ACC112 (cell line): Measurements from ENCODE around the gene TMEM88.

Source experiments
- H2AFZ ChIP-seq: fragments of 200-600 bp; sonication (generic); one replicate; pipeline ENCODE4 v1.6.0; 2017; ENCODE audit warnings: antibody characterized with exemption, low read length; ENCODE audit not compliant: unreplicated experiment
- H3K27ac ChIP-seq: fragments of 200-600 bp; sonication (generic); 2 replicates; pipeline ENCODE4 v1.5.1; 2014; ENCODE audit warnings: low read depth, mild to moderate bottlenecking, antibody characterized with exemption, low read length, moderate library complexity
- H3K27me3 ChIP-seq: fragments of 200-600 bp; sonication (generic); 2 replicates; pipeline ENCODE4 v1.6.1; 2014; ENCODE audit warnings: mild to moderate bottlenecking, antibody characterized with exemption, low read length, moderate library complexity, mixed read lengths; ENCODE audit not compliant: insufficient read depth
- H3K36me3 ChIP-seq: fragments of 200-600 bp; sonication (generic); 2 replicates; pipeline ENCODE4 v1.6.1; 2016; ENCODE audit warnings: mild to moderate bottlenecking, antibody characterized with exemption, low read length, moderate library complexity, mixed read lengths; ENCODE audit not compliant: insufficient read depth
- H3K4me1 ChIP-seq: fragments of 200-600 bp; sonication (generic); one replicate; pipeline ENCODE4 v1.6.1; 2016; ENCODE audit warnings: low read length, mixed read lengths; ENCODE audit not compliant: insufficient read depth, unreplicated experiment, control insufficient read depth
- H3K4me3 ChIP-seq: fragments of 200-600 bp; sonication (generic); 2 replicates; pipeline ENCODE4 v1.5.1; 2014; ENCODE audit warnings: mild to moderate bottlenecking, low read depth, low read length
- H3K79me2 ChIP-seq: fragments of 200-600 bp; sonication (generic); one replicate; pipeline ENCODE4 v1.6.0; 2016; ENCODE audit warnings: low read length; ENCODE audit not compliant: control insufficient read depth, unreplicated experiment, insufficient read depth

The TMEM88 gene

GRCh38 chr17:7833011-7833794 lies 21.7 kb upstream of the TMEM88 start:
- Histone ChIP-seq H3K79me2 (peaks cover 8% of the 10 kb centered on the region), H3K4me3 (peak overlapping the region; percentile 83), H3K27me3 (no peaks in the 10 kb centered on the region), H3K27ac (no peak overlapping the region), H3K36me3 (no peaks in the 10 kb centered on the region), H2AFZ (no peak overlapping the region), H3K4me1 (peaks cover 12% of the 10 kb centered on the region)

GRCh38 chr17:7833795-7834541 lies 20.9 kb upstream of the TMEM88 start, which contains the start of gene KDM6B:
KDM6B (plus strand) TSS chr17:7834217; CDS start chr17:7845555, 11,338 bp downstream.
- peak within 1 kb of the TSS; percentile 96 for H2AFZ ChIP-seq

GRCh38 chr17:7834542-7834956 lies 20.3 kb upstream of the TMEM88 start:
- H2AFZ ChIP-seq: peak overlapping the region; percentile 96
- no peaks in the 10 kb centered on the region for H3K27me3 ChIP-seq
- H3K4me3 ChIP-seq: peak overlapping the region; percentile 83

More at GRCh38 chr17:7833795-7834541, 20.9 kb upstream of the TMEM88 start, which contains the start of gene KDM6B:
- Histone ChIP-seq H3K4me3 (peak within 1 kb of the TSS; percentile 83), H3K36me3 (no peaks in the 10 kb centered on the region), H3K27me3 (no peaks in the 10 kb centered on the region), H3K4me1 (peaks cover 18% of the 10 kb centered on the region), H3K79me2 (peaks cover 8% of the 10 kb centered on the region), H3K27ac (peak within 1 kb of the TSS; percentile 94)

GRCh38 chr17:7834957-7835813 lies 19.7 kb upstream of the TMEM88 start:
- peak overlapping the region; percentile 83 for H3K4me3 ChIP-seq
- no peaks in the 10 kb centered on the region for H3K27me3 ChIP-seq
- peak overlapping the region; percentile 94 for H3K27ac ChIP-seq
- H3K36me3 ChIP-seq: no peaks in the 10 kb centered on the region
- H2AFZ ChIP-seq: no peak overlapping the region
- H3K4me1 ChIP-seq: peaks cover 21% of the 10 kb centered on the region
- peaks cover 11% of the 10 kb centered on the region for H3K79me2 ChIP-seq

More at GRCh38 chr17:7834542-7834956, 20.3 kb upstream of the TMEM88 start:
- peaks cover 11% of the 10 kb centered on the region for H3K79me2 ChIP-seq
- H3K27ac ChIP-seq: peak overlapping the region; percentile 94
- peaks cover 21% of the 10 kb centered on the region for H3K4me1 ChIP-seq
- no peaks in the 10 kb centered on the region for H3K36me3 ChIP-seq

GRCh38 chr17:7835814-7836595 lies 18.9 kb upstream of the TMEM88 start:
- no peaks in the 10 kb centered on the region; the same call in 1 of the 2 replicates for H3K36me3 ChIP-seq
- H2AFZ ChIP-seq: peak overlapping the region; percentile 39
- H3K27ac ChIP-seq: peak overlapping the region; percentile 94
- peaks cover 16% of the 10 kb centered on the region for H3K79me2 ChIP-seq
- no peaks in the 10 kb centered on the region for H3K27me3 ChIP-seq
- peak overlapping the region; percentile 83 for H3K4me3 ChIP-seq
- H3K4me1 ChIP-seq: peaks cover 23% of the 10 kb centered on the region

GRCh38 chr17:7836596-7837407 lies 18.1 kb upstream of the TMEM88 start:
- Histone ChIP-seq H3K27me3 (no peaks in the 10 kb centered on the region), H3K79me2 (peaks cover 17% of the 10 kb centered on the region), H3K36me3 (no peaks in the 10 kb centered on the region; the same call in 1 of the 2 replicates), H3K4me3 (peak overlapping the region; percentile 83), H2AFZ (no peak overlapping the region), H3K27ac (peak overlapping the region; percentile 94), H3K4me1 (peaks cover 28% of the 10 kb centered on the region)

GRCh38 chr17:7837408-7838088 lies 17.3 kb upstream of the TMEM88 start:
- no peak overlapping the region for H2AFZ ChIP-seq
- H3K4me1 ChIP-seq: peaks cover 28% of the 10 kb centered on the region
- H3K4me3 ChIP-seq: peak overlapping the region; percentile 83
- peaks cover 17% of the 10 kb centered on the region for H3K79me2 ChIP-seq
- H3K36me3 ChIP-seq: no peaks in the 10 kb centered on the region; the same call in 1 of the 2 replicates
- no peaks in the 10 kb centered on the region for H3K27me3 ChIP-seq
- H3K27ac ChIP-seq: peak overlapping the region; percentile 94

- Histone ChIP-seq H3K36me3 (no peaks in the 10 kb centered on the region; the same call in 1 of the 2 replicates), H3K27ac (peak overlapping the region; percentile 94), H2AFZ (no peak overlapping the region), H3K79me2 (peaks cover 17% of the 10 kb centered on the region), H3K4me3 (peak overlapping the region; percentile 83), H3K4me1 (peaks cover 26% of the 10 kb centered on the region), H3K27me3 (no peaks in the 10 kb centered on the region)
Observed at GRCh38 chr17:7838090-7839075, 16.5 kb upstream of the TMEM88 start.
